ENCODE results near the gene GAS2. TPM values are rescaled to one million over a fixed set of nuclear protein-coding genes. Genes with fewer than 3 reads are reported as not detected.
"Not testable (repeated sequence)": the region's sequence is repeated elsewhere in the genome, so short reads cannot be mapped to it uniquely, and the experiment has no call there.

Gene GAS2
- total and polyA plus RNA-seq, 2 of the 4 experiments (the other 2 are of a cell fraction): 0.51 to 0.90 TPM

DNA sequence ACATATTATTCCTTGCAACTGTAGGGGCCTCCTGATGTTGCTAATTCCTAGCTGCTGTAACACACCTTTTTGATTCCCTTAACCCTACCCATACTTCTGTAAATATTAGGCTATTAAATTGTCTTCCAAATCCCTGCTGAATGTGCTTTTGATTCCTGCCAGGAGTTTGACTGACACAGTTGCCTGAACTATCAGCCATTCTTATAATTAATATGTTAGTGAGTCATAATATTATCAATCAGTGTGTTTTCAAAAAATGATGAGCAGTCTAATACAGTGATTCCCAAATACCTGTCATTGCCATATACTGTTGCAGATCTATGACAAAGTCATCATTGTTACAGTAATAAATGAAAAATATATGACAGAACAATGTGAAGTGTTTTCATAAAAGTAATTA, 24.9 kb upstream of the GAS2 start:
- no peaks in the 10 kb centered on the region for H3K4me1 ChIP-seq (ENCODE audit: control insufficient read depth, insufficient read depth, low read length)
- no peak overlapping the region for H2AK9ac ChIP-seq (replicated peaks; ENCODE audit: low read depth, low read length, poor library complexity)
- no peak overlapping the region for H3K18ac ChIP-seq (ENCODE audit: low read depth, low read length)
- no peaks in the 10 kb centered on the region for H3K79me1 ChIP-seq (ENCODE audit: low read depth in 1 of 2, low read length in 2 of 2)
- H2BK5ac ChIP-seq (ENCODE audit: low read depth, low read length, poor library complexity, severe bottlenecking): no peak overlapping the region
- H3K9me1 ChIP-seq (ENCODE audit: insufficient read depth, low read length): no peaks in the 10 kb centered on the region
- BruUV-seq (replicated peaks): no TSS peak
- dilution Hi-C loops (cut with HindIII; ENCODE audit: low sequenced_read_pairs, unreplicated experiment): no loop called here
- no peaks in the 10 kb centered on the region for H3K36me3 ChIP-seq (ENCODE audit: control insufficient read depth, insufficient read depth, low read length)
- ATAC-seq (ENCODE audit: low read depth) (no peak), DNase-seq (no peak)
- H3K9me3 ChIP-seq (ENCODE audit: control insufficient read depth, insufficient read depth, low read length): no peaks in the 10 kb centered on the region
- H3K56ac ChIP-seq (ENCODE audit: extremely low read depth, insufficient read depth, low read length): no peak overlapping the region
- in situ Hi-C loops (cut with MboI; ENCODE audit: low sequenced_read_pairs): no loop called here
- no peak overlapping the region for H2BK15ac ChIP-seq (ENCODE audit: low read depth, low read length)
- H3K4ac ChIP-seq (ENCODE audit: low read depth, low read length): no peak overlapping the region
- no peak overlapping the region for H4K91ac ChIP-seq (ENCODE audit: insufficient read depth, low read depth, low read length)
- H2BK120ac ChIP-seq (ENCODE audit: low read depth, low read length): no peak overlapping the region
- no peak overlapping the region for H3K14ac ChIP-seq (replicated peaks; ENCODE audit: low read depth, low read length)
- H3K27me3 ChIP-seq (ENCODE audit: control insufficient read depth, insufficient read depth, low read length): no peaks in the 10 kb centered on the region
- H3K4me2 ChIP-seq (ENCODE audit: low read depth, low read length): no peak overlapping the region
- CTCF ChIA-PET: no interaction called here
- no peak overlapping the region for H2AFZ ChIP-seq (replicated peaks; ENCODE audit: low read length, poor library complexity)
- no peak overlapping the region for H3K4me3 ChIP-seq (ENCODE audit: insufficient read depth, low read depth, low read length)
- H3K23ac ChIP-seq (ENCODE audit: low read depth, low read length): no peak overlapping the region
- no peak overlapping the region for H2BK20ac ChIP-seq (ENCODE audit: low read depth, low read length)
- no peak overlapping the region for H4K8ac ChIP-seq (ENCODE audit: low read depth in 2 of 2, low read length in 2 of 2)
- H2AK5ac ChIP-seq (ENCODE audit: low read depth, low read length): no peak overlapping the region
- H3K9ac ChIP-seq (ENCODE audit: low read depth, low read length): no peak overlapping the region
- POLR2A ChIA-PET (ENCODE audit: unreplicated experiment): no interaction called here
- no peak overlapping the region for H4K5ac ChIP-seq (ENCODE audit: low read depth, low read length)
- intact Hi-C loops (cut with micrococcal nuclease): no loop called here
- H4K20me1 ChIP-seq (ENCODE audit: insufficient read depth, low read length): no peaks in the 10 kb centered on the region
- TF ChIP-seq MAZ (IDR thresholded peaks at IDR 0.05; ENCODE audit: borderline replicate concordance, low read depth, low read length): no peak
- TF ChIP-seq, protein P1, sequence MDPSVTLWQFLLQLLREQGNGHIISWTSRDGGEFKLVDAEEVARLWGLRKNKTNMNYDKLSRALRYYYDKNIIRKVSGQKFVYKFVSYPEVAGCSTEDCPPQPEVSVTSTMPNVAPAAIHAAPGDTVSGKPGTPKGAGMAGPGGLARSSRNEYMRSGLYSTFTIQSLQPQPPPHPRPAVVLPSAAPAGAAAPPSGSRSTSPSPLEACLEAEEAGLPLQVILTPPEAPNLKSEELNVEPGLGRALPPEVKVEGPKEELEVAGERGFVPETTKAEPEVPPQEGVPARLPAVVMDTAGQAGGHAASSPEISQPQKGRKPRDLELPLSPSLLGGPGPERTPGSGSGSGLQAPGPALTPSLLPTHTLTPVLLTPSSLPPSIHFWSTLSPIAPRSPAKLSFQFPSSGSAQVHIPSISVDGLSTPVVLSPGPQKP (IDR thresholded peaks at IDR 0.05; ENCODE audit: borderline replicate concordance, low read depth, low read length): no peak
- H3K27ac ChIP-seq (ENCODE audit: insufficient read depth, low read length): no peak overlapping the region

DNA sequence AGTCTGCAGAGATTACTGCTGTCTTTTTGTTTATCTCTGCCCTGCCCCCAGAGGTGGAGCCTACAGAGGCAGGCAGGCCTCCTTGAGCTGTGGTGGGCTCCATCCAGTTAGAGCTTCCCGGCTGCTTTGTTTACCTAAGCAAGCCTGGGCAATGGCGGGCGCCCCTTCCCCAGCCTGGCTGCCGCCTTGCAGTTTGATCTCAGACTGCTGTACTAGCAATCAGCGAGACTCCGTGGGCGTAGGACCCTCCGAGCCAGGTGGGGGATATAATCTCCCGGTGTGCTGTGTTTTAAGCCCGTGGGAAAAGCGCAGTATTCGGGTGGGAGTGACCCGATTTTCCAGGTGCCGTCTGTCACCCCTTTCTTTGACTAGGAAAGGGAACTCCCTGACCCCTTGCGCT, 14.1 kb upstream of the GAS2 start:
- H3K9me3 ChIP-seq (ENCODE audit: control insufficient read depth, insufficient read depth, low read length); intact Hi-C loops (cut with micrococcal nuclease); H3K9ac ChIP-seq (ENCODE audit: low read depth, low read length); H3K56ac ChIP-seq (ENCODE audit: extremely low read depth, insufficient read depth, low read length); H2BK15ac ChIP-seq (ENCODE audit: low read depth, low read length); H3K27ac ChIP-seq (ENCODE audit: insufficient read depth, low read length); H3K27me3 ChIP-seq (ENCODE audit: control insufficient read depth, insufficient read depth, low read length); CTCF ChIA-PET; H2BK120ac ChIP-seq (ENCODE audit: low read depth, low read length); H2AK9ac ChIP-seq (replicated peaks; ENCODE audit: low read depth, low read length, poor library complexity); H3K4me2 ChIP-seq (ENCODE audit: low read depth, low read length); H4K8ac ChIP-seq (ENCODE audit: low read depth in 2 of 2, low read length in 2 of 2); POLR2A ChIA-PET (ENCODE audit: unreplicated experiment); ATAC-seq (ENCODE audit: low read depth); BruUV-seq (replicated peaks); H3K23ac ChIP-seq (ENCODE audit: low read depth, low read length); H3K14ac ChIP-seq (replicated peaks; ENCODE audit: low read depth, low read length); H3K36me3 ChIP-seq (ENCODE audit: control insufficient read depth, insufficient read depth, low read length); in situ Hi-C loops (cut with MboI; ENCODE audit: low sequenced_read_pairs); H4K91ac ChIP-seq (ENCODE audit: insufficient read depth, low read depth, low read length); DNase-seq; H3K18ac ChIP-seq (ENCODE audit: low read depth, low read length); H3K4ac ChIP-seq (ENCODE audit: low read depth, low read length); H2AFZ ChIP-seq (replicated peaks; ENCODE audit: low read length, poor library complexity); H2AK5ac ChIP-seq (ENCODE audit: low read depth, low read length); dilution Hi-C loops (cut with HindIII; ENCODE audit: low sequenced_read_pairs, unreplicated experiment); H3K4me3 ChIP-seq (ENCODE audit: insufficient read depth, low read depth, low read length); H4K5ac ChIP-seq (ENCODE audit: low read depth, low read length); H3K9me1 ChIP-seq (ENCODE audit: insufficient read depth, low read length); H2BK5ac ChIP-seq (ENCODE audit: low read depth, low read length, poor library complexity, severe bottlenecking); H4K20me1 ChIP-seq (ENCODE audit: insufficient read depth, low read length); H3K4me1 ChIP-seq (ENCODE audit: control insufficient read depth, insufficient read depth, low read length); H3K79me1 ChIP-seq (ENCODE audit: low read depth in 1 of 2, low read length in 2 of 2); H2BK20ac ChIP-seq (ENCODE audit: low read depth, low read length): not testable (repeated sequence)
- 19% methylated on average over 3 of the region's 15 CpGs; no CpG with 5 or more reads in 1 of the 2 experiments for WGBS, 2 experiments (ENCODE audit: extremely low coverage in 2 of 2, insufficient read length in 1 of 2)

All from IMR-90 (cell line).